GM21529 (cell line): ENCODE measurements around the gene RPL14.
"Not testable (repeated sequence)": the region's sequence is repeated elsewhere in the genome, so short reads cannot be mapped to it uniquely, and the experiment has no call there.

ENCODE experiments used
- ATAC-seq: cut with Tn5 transposase; IDR thresholded peaks from one replicate; pipeline ENCODE4 v1.9.1; 2021; ENCODE audit not compliant: unreplicated experiment

Gene RPL14

DNA sequence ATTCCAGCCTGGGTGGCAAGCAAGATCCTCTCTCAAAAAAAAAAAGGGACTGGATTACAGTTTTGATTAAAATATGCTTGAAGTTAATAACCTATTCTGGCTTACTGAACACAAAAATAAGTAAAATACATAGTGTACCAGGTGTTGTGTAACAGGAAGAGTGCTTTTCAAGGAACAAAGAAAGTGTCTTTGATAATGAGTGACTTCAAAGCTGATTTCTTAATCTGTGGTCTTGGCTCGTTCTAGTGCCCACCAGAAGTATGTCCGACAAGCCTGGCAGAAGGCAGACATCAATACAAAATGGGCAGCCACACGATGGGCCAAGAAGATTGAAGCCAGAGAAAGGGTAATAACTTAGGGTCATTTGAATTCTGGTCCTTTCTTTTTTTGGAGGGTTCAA lies 4.0 kb downstream of the RPL14 start:
- no peak for ATAC-seq

DNA sequence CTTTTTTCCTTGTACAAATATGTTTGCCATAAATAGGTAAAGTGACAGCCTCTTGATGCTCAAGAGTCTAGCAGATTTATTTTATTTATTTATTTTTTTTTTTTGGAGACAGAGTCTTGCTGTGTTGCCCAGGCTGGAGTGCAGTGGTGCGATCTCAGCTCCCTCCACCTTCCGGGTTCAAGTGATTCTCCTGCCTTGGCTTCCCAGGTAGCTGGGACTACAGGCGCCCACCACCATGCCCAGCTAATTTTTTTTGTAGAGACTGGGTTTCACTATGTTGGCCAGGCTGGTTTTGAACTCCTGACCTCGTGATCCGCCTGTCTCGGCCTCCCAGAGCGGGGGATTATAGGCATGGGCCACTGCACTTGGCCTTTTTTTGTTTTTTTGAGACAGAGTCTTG lies 5.7 kb downstream of the RPL14 start:
- ATAC-seq = not testable (repeated sequence)

DNA sequence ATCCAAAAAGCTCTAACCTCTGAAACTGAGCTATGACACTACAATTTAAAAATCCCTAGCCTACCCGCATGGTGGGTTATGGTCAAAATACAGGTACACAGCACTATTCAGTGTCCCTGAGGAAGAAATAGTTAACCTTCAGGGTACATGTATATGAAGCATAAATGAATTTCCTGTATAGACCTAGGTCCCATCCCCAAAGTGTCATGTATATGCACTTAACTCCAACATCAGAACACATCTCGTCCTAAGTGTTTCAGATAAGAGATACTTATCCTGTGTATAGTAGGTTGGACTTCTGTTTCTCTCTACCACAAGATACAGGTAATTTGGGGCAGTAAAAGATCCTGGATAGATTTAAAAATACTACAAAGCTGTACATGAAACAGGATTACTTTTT lies 6.4 kb downstream of the RPL14 start:
- no peak for ATAC-seq

DNA sequence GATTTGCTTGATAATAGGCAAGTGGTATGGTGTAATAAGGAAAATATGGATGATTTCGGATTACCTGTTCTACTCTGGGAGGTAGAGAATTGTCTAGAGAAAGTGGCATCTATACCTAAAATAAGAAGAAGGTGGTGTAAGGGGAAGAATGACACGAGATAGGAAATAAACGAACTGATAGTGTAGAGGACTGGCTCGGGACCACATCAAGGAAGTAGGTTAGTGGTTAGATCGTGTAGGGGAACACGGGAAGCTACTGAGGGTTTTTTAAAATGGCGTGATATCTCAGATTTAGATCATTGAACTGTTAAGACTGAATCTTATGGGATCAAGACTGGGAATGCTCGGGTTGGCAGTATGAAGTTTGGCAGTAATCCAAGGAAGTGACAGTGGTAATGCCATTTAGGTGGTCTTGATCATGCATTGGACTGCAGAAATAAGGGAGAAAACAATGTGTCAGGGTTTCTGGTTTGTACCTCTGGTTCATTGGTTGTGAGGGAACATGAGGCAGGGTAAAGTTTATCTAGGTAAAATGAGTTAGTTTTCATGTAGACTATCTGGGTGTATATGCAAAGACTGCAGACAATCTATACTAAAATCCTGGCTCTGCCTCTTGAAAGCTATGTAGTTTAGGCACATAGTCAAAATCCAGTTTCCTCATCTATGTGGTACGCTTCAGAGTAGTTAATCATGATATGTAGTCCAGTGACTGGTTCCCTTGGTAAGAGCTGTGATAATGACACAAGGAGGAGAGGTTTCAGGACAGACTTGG lies 7.4 kb downstream of the RPL14 start:
- no peak for ATAC-seq

DNA sequence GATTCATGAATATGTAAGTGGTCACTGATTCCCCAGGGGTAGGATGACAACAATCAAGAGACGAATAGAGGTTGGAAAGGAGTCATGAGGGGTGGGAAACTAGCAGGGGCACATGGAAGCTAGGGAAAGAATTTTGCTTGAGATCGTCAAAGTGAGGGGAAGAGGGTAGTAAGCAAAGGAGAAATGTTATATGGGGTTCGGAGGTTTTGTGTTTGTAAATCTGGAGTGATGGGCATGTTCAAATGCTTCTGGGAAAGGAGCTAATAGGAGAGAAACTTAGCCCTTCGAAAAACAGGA lies 7.9 kb downstream of the RPL14 start:
- no peak for ATAC-seq

DNA sequence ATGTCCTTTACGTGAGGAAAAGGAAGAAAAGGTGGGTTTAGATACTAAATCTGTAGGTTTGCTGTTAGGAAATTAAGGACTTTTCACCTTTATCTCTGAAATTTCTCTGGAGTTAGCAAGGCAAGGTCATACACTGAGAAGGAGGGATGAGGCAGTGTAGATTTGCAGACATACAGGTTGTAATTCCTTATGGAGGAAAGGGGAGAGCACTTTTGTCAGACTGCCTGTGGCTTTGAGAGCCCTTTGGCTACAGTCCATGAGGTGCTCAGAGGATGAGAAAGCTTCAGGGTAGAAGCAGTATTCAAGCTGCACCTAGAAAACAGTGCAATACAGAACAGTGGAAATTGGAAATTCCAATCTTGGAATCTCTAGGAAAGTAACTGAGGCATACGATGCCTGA lies 8.3 kb downstream of the RPL14 start:
- ATAC-seq = no peak

DNA sequence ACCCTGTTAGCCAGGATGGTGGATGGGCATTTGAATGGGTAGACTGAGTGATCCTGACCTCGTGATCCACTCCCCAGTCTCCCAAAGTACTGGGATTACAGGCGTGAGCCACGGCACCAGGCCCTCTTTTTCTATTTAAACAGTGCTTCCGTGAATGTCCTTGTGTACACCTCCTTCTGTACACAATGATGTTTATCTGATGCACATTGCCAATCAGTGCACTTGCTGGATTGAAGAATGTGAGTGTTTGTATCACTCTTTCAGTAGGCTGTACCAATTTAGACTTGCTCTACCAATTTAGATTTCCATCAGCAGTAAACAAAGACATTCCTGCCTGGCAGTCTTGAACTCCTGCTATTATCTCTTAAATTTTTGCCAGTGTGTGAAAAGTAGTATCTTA lies 10.9 kb downstream of the RPL14 start:
- ATAC-seq = no peak

DNA sequence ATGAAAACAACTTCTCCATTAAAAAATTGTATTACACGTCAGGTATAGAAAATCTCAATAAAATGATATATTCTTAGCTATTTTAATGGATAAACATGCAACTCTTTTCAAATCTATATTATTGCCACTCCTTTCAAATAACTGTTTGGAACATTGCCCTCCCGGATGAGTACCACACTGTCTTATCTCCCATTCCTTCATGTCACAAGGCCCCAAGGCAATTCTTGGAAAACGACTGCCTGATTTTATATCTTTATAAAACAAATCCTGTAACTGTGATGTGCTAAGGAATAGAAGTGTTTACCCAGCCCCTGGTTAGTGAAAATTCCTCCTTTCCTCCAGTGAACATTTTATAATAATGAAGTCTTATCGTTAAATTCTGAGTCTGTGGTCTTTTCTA lies 13.6 kb downstream of the RPL14 start:
- no peak for ATAC-seq

DNA sequence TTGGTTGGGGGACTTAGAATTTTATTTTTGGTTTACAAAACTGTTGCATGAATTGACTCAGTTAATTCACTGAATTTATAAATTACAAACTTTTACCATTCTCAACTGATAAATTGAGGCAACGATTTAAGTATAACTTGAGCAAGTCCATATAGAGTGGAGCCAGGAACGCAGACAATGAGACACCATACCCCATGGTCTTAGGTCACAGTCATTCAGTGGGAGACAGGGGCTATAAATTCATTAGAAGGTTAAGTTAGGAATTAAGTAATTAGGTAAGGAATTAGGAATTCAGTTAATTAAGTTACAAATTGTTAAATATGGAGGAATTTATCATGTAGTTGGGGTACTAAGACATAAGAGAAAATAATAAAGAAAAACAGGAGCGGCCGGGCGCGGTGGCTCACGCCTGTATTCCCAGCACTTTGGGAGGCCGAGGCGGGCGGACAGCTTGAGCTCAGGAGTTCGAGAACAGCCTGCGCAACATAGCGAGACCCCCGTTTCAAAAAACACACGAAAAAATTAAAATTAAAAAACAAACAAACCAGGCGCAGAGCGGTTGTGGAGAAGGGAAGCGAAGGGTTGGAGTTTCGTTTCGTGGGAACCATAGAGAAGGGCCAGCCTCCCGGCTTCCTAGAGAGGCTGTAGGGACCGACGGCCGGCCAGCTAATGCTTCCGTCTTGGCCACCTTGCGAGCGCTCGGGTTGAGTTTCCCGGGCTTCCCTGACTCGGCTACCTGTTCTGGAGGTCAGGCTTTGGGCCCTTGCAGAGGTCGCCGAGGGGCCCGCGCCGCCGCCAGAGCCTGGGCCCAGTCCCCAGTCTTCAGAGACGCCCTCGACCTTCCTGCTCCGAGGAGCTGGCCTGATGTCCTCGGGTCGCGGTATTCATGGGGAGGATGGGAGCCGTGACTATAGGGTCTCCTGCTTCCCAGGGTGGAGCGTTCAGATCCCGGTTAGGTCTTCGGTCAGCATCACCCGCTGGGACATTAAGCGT lies 19.6 kb downstream of the RPL14 start, which contains the start of gene ZNF619:
ZNF619 (plus strand) TSS at position 645 of the 993 bp plus-strand sequence. CDS start 858 bp downstream, outside the sequence.
- ATAC-seq = peak; percentile 88

DNA sequence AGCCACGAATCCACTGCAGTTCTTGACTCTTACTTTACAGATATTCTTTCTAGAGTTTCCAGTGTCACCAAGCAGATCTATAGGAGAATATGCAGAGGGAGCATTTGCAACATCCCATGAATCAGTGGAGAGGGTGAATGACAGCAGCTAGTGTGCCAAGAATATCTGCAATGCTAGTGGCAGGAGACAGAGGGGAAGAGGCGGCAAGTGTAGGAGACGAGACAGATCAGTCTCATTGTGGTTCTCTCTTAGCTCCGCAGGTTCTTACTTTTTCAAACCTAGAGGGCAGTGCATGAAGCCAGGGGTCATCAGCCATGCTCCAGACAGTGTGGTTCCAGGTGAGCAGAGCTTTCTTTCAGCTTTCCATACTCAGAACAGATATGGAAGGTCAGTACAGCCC lies 20.5 kb downstream of the RPL14 start:
- no peak for ATAC-seq

DNA sequence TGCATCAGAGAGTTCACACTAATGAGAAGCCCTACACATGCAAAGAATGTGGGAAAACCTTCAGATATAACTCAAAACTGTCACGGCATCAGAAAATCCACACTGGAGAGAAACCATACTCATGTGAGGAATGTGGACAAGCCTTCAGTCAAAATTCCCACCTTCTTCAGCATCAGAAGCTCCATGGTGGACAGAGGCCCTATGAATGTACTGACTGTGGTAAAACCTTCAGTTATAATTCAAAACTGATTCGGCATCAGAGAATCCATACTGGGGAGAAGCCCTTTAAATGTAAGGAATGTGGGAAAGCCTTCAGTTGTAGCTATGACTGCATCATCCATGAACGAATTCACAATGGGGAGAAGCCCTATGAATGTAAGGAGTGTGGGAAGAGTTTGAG lies 30.0 kb downstream of the RPL14 start:
- ATAC-seq = no peak

DNA sequence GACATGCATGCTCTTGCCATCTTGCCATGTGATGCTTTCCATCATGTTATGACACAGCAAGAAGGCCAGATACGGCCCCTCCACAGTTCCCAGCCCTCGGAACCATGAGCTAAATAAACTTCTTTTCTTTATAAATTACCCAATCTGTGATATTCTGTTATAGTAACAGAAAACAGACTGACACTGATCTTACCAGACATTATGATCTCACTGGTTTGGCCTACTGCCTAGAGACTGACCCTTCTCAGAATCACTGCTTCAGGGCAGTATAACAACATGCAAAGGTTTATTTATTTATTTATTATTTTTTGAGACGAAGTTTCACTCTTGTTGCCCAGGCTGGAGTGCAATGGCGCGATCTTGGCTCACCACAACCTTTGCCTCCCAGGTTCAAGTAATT lies 33.8 kb downstream of the RPL14 start:
- no peak for ATAC-seq

DNA sequence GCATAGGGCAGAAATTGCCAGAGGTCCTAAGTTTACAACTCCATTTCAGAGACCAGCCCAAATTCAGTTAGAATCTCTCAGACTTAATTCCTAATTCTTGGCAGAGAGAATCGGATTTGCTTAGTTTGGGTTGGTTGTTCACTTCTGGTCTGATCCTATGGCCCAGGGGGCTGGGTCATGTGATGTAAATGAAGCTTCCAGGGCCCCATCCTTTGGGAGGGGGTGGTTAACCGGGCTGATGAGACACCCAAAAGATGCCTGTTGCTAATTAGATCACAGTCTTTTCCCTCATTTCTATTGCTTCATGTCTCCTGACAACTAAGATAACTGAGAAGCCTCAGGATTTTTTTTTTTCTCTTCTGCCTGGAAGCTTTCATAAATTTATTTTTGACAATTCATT lies 37.6 kb downstream of the RPL14 start:
- no peak for ATAC-seq

DNA sequence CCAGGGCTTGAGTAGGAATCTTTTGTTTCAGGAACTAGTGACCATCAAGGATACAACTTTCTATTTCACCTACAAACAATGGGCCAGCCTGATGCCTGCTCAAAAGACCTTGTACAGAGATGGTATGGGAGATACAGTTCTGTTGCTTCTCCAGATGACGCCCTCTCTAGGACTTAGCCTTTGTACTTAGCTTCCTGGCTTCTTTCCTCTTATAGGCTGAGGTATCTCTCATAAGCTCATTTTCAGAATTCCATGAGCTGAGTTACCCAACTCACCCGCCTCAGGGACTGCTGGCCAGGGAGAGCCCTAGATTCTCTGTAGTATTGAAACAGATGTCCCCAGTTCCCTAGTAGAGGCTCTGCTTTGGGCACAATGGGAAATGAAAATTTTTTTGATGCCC lies 40.1 kb downstream of the RPL14 start:
- ATAC-seq = no peak

DNA sequence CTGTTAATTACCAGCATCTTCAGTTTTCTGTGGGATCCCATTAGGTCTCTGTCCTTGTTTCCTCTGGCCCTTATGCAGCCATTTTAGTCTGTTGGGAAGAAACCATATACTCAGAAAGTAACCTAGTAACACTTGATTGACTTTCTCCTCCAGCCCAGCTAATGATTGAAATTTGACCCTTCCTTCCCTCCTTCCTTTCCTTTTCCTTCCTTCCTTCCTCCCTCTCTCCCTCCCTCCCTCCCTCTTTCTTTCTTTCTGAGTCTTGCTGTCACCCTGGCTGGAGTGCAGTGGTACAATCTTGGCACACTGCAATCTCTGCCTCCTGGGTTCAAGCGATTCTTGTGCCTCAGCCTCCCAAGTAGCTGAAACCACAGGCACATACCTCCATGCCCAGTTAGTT lies 42.8 kb downstream of the RPL14 start:
- ATAC-seq = no peak

DNA sequence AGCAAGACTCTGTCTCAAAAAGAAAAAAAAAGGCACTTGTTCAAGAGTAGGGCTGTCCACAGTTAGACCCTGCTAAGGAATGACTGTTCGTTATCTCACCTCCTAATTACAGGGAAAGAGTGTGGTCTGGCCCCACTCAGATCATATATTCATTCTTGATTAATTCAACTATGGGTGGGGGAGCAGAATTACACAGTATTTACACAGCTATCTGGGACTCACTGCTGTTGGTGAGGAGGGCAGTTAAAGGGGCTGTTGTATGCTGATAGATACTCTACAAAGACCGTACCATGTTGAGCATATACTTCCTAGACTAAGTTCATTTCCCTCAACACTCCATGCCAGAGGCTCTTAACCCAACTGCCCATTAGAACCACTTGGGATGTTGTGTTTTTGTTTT lies 44.9 kb downstream of the RPL14 start:
- ATAC-seq = no peak

DNA sequence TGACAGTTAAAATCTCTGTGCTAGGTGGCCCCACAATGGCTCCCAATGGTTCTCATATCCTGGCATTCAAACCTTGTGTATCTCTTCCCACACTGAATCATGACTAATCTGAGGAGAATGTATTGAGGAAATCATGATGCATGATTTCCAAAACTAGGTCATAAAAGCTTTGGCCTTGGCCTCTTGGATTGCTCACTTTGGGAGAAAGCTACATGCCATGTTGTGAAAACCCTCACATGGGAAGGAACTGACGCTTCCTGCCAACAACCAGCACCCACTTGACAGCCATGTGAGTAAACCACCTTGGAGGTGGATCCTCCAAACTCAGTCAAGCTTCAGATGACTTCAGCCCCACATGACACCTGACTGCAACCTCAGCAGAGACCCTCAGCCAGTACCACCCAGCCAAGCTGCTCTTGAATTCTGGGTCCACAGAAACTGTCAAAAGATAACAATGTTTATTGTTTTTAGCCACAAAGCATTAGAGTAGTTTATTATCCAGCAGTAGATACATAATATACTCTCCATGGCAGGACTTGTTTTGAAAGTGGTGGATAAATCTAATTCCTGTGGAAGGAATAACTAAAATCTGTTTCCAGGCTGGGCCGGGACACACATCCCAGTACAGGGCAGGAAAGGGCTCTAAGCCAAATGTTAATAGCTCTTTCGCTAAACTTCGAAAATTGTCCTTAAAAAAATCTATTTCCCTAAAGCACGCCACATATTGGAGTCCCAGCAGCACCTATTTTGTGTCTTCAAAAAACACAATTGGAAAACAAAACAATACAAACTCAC lies 47.7 kb downstream of the RPL14 start:
- ATAC-seq = no peak

DNA sequence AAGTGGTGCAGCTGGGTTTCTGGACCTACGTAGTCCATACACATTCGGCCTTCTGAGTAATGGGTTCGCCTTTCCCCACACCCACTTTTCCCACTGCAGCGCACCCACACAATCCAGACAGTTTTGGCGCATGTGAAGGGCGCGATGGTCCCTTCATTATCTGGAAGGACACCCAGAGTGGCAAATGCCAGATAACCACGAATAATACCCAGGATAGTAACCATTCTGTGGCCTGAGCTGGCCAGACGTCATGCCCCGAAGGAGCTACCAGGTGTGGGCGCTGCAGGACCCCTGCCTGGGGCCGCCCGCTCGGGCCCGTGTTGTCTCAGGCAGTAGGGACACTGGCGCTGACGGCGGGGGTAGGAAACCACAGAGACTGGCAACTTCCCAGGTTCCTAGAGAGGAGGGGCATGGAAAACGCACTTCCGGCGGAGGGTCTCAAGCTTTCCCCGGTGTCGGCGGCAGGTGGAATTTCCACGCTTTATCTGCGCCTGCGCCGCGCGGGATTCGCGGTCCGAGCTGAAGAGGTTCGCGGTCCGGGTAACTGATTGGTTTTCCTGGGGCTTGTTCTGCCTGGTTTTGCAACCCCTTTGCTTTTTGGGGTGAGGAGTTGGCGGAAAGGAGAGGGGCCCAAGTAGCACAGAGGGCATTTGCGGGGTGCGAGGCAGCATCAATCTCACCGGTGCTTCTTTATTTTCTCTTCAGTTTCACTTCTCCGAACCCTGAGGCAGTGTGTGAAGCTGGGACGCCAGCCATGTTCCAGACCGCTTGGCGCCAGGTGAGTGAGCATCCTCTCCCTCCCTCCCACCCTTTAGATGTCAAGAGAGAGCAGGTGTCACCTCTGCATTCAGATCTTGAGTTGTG lies 48.7 kb downstream of the RPL14 start, which contains the start of gene ZNF620:
ZNF620 (plus strand) TSS at position 441 of the 864 bp plus-strand sequence; CDS start at position 755, 314 bp downstream.
- ATAC-seq = peak; percentile 78

DNA sequence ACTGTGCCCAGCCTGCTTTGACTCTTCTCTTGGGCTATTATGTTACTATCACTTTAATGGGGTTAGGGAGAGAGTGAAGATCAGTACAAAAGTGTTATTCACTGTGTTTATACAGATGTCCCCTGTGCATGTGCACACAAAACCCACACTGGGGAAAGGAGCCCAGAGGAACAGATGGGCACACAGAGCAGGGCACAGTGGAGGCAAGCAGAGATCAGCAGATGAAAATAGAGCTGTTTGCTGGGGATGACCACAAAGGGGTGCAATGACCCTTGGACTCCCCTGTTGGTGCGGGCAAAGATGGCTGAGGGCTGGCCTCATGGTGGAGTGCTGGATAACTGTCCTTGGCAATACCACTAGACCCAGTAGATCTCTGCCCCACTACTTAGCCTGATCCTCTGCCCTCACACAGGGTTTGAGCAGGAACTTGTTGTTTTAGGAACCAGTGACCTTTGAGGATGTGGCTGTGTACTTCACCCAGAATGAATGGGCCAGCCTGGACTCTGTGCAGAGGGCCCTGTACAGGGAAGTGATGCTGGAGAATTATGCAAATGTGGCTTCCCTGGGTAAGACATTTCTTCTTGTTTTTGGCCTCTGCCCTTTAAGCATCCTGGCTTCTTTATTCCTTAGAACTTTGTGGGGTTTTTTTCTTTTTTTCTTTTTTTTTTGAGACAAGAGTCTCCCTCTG lies 54.0 kb downstream of the RPL14 start:
- no peak for ATAC-seq

DNA sequence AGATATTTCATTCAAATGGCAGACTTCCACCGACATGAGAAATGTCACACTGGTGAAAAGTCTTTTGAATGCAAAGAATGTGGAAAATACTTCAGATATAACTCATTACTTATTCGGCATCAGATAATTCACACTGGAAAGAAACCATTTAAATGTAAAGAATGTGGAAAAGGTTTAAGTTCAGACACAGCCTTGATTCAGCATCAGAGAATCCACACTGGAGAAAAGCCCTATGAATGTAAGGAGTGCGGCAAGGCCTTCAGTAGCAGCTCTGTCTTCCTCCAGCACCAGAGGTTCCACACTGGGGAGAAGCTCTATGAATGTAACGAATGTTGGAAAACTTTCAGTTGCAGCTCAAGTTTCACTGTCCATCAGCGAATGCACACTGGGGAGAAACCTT lies 59.1 kb downstream of the RPL14 start:
- ATAC-seq = no peak
